ENCODE data around the gene SYK.

The SYK gene

DNA sequence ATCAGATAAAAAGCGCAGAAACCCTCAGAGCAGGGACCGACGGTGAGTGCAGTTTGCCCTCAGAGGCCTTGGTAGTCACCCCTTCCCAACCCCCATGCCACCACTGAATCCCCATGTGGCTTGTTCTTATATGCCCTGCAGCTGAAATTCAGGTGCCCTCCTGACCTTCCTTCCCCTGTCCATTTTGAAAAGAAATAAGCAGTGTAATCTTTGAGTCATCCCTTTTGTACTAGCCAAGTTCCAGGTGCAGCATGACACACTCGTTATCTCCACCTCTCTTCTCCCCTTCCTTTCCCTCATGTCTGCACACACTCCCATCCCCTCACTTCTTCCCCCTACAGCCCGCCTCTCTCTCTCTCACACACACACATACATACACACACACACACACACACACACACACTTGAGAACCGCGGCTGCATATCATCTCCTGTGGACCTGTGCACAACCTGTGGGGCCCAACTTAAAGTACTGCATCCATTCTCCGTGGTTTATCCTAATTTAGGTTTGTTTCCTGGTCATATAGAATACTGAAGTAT lies 53.1 kb downstream of the SYK start:
- DNase-seq, result no peak

DNA sequence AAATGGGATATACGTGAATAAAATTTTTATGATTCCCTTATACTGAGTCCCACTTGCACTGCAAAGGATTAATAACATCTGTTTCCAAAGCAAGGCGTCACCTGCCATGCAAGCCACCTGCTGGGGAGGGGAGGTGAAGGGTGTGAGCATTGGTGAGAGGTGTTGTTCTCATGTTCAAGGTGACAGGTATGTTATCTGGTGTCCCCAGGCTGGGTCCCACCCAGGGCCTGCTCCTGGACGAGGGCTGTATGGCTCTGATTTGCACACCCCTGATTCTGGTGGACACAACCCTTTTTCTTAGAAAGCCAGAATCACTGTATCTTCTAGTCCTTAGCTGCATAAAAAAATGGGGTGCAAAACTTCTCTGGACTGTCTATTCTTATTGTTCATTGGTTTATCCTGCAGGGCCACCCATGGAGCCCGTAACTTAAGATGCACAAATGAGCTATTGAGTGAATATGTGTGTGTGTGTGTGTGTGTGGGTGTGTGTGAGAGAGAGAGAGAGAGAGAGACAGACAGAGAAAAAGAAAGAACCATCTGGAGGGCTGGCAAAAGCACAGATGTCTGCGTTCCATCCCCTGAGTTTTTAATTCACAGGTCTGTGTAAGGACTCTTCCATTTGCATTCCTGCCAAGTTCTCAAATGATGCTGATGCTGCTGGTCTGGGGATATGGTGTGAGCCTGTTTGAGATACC lies 53.7 kb downstream of the SYK start:
- no peak for DNase-seq

DNA sequence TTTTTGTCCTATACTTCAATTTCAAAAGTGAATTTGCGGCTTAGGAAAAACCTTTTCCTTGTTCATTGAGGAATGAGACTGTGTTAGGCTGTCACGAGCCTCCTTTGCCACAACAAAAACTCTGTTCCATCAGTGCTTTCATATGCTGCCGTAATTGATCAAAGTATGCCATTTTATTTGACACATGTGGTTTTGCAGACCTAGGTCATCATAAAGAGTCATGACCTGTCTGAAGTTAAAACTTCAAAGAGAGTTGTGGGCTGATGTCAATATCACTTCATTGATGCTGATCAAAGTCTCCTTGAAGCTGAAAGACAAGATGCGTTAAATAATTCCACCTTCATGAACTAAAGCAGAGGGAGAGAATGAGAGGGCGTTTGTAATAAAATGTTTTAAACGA lies 55.5 kb downstream of the SYK start:
- no peak for DNase-seq

DNA sequence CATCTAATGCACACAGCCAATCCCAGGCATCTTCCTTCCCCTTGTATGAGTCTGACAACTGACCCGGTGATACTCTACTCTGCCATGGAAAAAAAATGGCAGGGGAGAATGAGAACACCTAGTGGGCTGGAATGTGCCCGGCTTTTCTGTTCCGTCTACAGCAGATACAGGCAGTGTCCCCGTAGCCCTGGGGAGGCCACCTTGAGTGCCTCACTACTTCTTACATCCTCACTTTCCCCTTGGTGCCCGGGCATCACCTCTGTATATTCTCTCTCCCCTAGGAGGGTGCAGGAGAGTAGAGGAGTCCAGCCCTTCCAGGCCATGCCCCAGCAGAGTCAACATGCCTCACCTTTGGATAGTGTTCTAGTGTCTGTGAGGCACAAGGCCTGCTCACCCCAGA lies 56.2 kb downstream of the SYK start:
- DNase-seq, result no peak

DNA sequence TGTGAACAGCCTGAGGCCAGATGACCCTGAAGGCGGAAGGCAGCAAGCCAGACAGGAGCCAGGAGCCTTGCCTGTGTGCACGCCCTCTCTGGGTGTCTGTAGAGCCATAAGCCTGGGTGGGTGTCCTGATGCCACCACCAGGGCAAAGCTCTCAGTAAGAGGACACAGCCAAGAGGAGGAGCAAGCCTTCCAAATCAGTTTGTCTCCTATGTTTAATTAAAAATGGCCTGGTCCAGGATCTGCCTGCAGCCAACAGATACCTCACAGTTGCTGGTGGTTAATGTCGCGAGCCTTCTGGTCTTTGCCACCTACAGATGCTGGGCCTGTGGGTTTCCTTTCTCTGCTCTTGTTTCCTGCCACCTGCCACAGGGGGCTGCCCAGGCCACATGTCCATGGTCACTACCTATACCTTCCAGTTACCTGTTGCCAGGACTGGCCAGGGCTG lies 56.9 kb downstream of the SYK start:
- no peak for DNase-seq

DNA sequence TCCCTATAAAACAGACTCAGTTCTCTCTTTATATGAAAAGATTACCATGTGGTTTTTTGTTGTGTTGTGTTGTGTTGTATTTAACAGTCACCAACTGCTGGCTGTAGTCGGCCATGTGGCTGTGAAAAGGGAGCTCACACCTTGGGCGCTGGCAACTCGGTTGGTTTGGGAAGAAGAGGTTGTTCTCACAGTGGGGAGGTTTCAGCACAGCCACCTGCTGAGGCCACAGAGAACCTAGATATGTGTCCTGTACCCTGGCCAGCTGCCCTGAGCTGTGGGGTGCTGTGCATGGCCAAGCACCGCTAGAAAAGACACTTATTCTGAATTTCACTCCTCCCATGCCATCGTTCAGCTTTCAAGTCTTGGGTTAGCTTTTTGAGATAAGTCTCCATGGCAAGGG lies 58.8 kb downstream of the SYK start:
- DNase-seq, result no peak

DNA sequence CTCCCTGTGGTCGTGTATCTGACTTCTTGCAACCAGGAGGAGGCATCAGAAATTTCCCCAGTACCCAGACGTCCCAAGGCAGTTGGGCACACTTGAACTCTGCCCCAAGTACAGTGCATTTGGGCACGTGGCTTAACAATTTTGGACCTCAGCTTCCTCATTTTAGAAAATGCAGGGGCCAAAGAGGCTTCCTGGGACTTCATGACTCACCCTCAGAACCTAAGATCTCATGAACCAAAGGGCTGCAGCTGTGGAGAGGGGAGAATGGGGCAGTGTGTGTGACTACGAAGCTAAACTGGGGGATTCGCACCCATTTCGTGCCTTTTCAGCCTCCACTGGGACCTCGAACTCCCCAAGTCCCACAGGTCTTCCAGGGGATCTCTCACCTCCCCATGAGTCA lies 59.2 kb downstream of the SYK start:
- DNase-seq, result no peak

DNA sequence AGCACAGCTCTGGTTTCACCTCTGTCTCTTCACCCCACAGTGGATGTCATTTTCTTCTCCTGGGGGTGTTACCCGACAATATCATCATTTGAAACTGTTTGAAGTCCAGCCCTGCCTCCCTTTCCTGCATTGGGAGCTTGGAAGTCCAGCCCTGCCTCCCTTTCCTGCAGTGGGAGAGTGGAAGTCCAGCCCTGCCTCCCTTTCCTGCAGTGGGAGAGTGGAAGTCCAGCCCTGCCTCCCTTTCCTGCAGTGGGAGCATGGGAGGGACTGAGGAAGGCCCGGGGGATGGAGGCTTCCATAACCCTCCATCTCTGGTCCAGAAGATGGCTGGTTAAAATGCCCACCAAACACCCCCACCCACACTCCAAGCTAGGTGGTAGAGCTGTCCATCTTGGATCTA lies 59.8 kb downstream of the SYK start:
- DNase-seq, result no peak

DNA sequence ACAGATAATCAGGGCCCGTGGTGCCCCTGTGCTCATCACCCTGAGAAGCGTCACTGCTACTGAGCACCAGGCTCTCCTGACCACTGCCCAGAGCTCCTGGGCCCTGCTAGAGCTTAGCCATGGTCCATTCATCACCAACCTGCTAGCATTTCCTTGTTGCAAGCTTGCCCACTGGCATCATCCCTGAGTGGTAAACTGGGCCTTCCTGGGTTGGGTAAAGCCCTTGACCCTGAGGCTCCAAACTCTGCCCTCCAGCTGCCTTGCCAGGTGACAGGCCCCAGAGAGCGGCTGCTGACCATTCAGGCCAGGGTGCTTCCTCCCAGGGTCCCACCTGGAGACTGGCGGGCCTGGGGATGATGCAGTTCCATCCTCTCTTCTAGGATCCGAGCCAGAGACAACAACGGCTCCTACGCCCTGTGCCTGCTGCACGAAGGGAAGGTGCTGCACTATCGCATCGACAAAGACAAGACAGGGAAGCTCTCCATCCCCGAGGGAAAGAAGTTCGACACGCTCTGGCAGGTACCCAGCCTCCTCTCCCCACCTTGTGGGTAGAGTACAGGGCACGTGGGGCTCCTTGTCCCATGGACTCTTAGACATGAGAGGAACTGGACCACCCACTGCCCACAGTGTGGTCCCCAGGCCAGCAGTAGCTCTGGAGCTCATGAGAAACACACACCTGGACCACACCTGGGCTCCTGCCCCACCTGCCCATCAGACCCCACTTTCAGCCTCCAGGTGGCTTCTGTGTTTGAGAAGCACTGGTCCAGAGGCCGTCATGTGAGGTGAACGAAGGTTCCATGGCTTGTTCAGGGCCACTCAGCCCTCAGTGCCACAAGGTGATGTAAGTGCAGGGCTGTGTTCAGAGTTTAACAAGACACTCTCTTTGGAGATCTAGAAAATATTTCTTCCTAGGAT lies 60.5 kb downstream of the SYK start:
- DNase-seq, result no peak

DNA sequence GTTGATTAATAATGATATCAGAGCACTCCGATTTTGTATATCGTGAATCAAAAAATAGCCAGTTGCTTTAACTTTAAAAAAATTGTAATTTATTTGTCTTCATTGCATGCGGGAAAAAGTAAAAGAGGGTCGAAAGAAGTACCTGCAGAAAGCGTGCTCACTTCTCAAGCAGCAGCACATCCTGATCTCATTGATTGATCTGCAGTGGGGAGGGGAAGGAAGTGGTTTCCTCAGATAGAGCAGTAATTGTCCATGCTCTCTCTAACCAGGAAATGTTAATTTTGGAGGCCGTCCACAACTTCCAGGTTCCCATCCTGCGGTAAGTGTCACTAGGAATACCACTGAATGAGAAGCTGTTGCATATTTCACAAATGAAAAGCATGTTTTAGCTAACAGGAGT lies 63.2 kb downstream of the SYK start:
- DNase-seq, result no peak

DNA sequence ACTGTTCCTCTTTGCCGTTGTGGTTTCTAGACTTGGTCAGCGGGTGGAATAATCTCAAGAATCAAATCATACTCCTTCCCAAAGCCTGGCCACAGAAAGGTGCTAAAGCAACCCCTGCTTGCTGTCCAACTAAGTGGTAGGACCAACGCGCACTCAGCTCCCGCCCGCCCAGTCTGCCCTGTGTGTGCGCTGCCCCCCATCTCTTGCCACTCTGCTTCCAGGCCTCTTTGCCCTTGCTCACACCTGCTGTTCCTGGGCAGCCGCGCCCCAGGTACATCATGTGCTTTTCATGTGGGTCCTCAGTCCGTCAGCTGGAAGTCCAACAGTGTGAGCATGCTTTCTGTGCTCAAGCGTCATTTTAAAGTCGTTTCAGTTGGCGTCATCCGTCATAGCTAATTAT lies 65.5 kb downstream of the SYK start:
- DNase-seq, result no peak

DNA sequence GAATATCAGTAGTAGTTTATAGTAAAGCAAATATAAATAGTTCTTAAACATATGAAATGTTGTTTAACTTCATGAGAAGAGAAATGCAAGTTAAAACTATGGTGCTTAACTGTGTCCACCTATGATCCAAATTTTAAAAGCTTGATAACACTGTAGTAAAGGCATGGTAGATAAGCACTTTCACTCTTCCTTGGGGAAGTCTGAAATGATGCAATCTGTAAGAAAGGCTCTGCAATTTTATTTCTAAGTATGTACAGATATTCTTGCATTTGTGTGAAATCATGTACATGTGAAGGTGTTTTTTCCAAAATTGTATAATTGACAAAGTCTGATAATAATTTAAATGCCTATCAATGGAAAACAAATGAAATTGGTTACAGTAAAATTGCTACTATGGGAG lies 66.9 kb downstream of the SYK start:
- DNase-seq, result no peak

DNA sequence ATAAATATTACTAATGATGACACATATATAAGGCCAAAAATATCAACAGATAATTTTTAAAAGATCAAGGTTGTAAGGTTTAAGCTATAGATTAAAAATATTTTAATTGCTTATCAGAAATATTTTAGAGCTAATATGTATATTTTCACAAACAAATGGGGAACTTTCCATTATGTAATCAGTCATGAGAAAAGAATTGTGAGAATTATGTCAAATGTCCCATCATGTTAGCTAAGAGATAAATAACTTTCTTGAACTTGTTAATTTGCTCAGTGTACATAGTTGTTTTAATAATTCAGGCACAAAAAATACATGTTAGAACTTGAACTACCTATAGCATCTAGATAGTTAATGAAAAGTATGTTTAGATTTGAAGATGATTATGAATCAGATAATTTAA lies 67.7 kb downstream of the SYK start:
- no peak for DNase-seq

DNA sequence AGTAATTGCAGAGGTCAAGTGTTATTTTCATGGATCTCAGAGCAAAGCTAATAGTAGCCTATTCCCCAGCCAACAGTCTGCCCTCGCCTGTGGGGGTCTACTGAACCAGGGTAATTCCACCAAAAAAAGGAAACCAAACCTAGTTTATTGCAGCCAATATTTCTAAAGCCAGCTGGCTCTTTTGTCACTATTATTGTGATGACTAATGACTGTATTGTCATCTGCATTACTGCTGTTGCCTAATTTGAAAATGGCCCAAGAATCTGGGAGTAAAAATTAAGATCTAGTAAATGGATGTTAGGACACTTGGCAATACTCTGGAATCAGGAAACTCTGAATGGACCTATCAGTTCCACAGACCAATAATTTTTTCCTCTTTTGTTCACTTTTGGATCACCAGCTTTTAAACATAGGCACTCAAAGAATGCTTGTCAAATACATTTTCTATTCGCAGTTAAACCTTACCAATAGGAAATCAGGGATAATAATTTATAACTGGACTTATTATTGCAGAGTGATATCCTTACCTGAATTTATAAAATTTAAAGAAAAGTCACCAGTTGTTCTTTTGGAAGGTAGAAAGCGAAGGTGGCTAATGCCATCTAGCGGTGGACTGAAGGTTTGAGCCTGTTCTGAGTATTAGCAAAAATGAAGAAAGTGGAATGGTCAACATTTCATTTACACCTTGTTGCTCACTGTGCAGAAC lies 69.2 kb downstream of the SYK start:
- DNase-seq, result peak; percentile 43

DNA sequence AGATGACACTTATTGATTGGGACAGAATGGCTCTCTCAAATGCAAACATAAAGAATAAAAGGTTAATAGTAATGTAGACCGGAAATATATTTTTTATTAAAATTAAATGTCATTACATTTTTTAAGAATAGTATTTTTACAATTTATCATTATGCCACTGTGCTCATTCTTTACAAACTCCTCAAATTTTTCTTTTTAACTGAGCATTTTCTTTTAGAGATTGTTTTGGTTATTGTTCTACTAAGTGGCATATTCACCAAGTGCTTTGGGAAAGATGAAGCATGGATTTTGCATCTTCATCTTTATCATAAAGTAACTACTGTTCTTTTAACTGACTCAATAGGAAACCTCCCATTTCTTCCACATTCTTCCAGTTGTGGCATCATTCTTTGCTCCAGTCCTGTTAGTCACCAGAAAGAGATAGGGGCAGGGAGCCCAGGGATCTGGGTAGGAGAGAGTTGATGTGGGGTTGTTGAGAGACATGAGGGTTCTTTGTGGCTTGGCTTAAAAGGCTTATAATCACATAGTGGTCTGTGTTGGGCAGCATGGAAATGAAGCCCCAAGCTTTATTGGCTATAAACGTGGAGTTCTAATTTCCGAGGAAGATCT lies 69.8 kb downstream of the SYK start:
- no peak for DNase-seq

DNA sequence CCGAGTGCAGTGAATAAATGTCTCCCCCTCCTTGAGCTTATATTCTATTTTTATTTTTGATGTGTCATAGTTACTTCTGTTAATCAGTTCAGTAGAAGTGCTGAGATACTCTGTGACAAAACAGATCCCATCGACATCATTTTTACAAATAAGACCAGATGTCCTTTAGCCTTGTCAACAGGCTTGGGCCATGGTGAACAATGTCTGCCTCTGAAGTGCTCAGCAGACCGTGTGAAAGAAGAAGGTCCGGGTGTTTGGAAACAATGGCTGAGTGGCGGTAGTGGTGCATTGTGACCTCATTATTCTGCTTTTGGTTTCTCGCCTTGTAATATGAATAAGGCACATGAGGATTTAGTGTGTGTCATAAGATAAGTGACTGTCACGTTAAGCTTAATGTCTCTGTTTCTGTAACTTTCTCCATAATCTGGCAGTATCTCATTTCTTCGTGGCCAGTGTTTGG lies 71.2 kb downstream of the SYK start:
- DNase-seq, result peak; percentile 82

DNA sequence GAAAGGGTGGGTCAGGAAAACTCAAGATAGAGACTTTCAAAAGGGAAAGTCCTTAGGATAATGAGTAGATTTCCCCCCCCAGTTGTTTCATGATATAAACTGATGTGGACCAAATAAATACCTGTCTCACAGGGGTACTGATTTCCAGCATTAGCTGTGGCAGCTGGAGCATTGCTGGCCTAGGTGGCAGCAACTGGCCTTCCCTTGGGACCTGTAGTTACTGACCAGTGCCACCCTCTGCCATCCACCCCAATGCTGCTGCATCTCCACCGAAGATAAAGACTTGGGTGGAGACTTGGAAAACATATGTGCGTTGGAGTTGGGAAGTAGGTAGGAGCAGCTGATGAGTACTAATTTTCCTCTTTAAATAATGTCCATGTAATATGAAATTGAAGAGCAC lies 71.8 kb downstream of the SYK start:
- no peak for DNase-seq

DNA sequence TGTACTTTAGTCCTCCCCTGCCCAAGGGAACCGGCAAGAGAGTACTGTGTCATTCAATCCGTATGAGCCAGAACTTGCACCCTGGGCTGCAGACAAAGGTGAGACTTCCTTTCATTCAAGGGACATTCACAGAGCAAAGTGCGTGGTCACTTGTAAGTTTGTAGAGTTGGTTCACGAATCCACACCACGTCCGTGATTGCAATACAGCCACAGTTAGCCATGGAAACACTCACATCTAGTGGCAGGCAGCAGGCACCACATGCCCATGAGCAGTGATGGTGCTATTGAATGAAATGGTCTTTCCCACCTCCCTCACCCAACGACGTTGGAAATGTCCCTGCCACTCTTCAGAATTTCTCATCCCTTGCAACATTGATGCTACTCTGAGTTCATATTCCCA lies 72.6 kb downstream of the SYK start:
- no peak for DNase-seq

DNA sequence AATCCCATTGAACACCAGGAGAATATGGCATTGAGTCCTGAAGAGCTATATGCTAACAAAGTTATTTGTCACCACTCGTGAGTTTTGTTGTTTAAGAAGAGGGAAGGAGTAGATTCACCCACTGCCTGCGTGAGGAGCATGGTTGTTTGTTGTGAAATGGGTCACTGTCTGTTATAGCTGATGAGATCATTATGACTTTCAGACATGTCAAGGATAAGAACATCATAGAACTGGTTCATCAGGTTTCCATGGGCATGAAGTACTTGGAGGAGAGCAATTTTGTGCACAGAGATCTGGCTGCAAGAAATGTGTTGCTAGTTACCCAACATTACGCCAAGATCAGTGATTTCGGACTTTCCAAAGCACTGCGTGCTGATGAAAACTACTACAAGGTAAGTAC lies 76.9 kb downstream of the SYK start:
- no peak for DNase-seq

DNA sequence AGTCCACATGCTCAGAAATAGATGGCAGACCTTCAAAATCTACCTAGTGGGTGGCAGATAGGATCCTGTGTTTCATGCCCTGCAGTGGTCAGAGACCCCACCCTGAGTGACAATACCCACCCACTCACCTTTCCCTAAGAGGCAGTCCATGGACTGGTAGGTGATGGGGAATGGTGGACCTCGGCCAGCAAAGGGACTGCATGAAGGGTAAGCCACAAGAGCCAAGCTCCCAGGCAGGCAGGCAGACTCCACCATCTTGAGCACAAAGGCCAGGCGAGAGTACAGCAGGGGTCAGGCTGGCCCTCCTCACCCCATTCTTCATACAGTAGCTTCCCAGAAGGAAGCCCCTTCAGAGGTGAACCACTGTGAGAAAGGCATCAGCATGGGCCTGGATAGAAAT lies 78.4 kb downstream of the SYK start:
- no peak for DNase-seq

DNA sequence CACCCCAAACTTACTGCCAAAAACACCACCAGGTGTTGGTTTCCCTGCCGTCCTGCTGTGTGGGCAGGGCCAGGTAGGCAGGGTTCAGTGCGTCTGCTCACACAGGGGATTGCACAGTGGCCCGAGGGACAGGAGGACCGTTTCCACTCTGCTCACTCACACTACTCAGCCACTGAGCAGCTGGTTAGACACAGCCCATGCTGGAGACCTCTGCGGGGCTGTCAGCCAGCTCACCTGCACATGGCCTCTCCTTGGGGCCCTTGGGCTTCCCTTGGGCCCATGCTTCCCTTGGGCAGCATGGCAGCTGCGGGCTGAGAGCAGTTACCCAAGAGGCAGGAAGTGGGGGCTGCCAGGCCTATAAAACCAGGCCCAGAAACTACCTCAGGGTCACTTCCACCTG lies 79.0 kb downstream of the SYK start:
- no peak for DNase-seq

DNA sequence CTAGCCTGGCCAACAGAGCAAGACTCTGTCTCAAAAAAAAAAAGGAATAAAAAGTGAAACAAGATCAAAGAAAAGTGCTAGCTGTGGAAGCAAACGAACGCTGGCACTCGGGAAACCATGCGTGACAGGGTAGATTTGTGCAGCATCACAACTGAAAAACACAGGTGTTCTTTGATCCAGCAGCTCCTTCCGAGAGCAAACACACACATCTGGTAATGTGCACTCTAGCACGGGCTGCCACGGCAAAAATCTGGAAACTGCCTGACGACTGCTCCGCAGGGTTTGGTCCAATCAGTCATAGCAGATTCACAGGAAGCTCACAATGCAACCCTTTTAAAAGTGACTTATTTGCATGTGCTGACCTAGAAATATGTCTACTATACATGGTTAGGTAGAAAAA lies 80.0 kb downstream of the SYK start:
- DNase-seq, result peak; percentile 3

DNA sequence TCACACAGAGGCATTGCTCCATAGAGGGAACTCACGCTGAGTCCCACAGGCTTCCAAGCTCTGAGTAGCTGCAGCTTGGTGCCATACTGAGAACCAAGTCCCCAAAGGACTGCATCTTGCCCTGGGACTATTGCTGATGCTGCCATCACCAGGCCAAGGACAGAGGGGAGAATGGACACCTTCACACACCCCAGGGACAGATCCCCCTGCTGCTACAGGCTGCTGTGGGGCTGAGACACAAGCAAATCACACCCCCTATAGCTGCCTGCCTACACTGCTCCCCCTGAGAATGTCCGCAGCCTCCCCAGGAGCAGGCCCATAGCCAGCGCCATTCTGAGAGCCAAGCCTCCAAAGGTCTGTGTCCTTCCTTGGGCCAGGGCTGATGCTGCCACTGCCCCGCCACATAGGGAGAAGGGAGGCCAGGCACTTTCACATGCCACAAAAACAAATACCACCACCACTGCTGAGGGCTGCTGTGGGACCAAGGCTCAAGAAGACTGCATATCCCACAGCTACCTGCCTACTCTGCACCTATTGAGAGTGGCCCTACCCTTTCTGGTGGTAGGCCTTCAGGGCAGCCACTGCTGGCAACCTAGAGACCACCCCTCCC lies 81.5 kb downstream of the SYK start:
- no peak for DNase-seq
